Iris pigment epithelial cell (primary cell): ENCODE data around the gene CLIP1.
"Not testable (repeated sequence)": the region's sequence is repeated elsewhere in the genome, so short reads cannot be mapped to it uniquely, and the experiment has no call there.

Experiments
- DNase-seq: peaks from one replicate; pipeline ENCODE4 v3.0.0-alpha.2; 2011; ENCODE audit warnings: low read depth

The CLIP1 gene

GRCh38 chr12:122395319-122395718 is 27.1 kb downstream of the CLIP1 start:
- DNase-seq, result peak; percentile 84

- peak; percentile 36 for DNase-seq
Observed at GRCh38 chr12:122394626-122395194, 27.8 kb downstream of the CLIP1 start.

GRCh38 chr12:122393817-122394216 is 28.7 kb downstream of the CLIP1 start:
- DNase-seq, result no peak

GRCh38 chr12:122392411-122392810 is 30.1 kb downstream of the CLIP1 start:
- no peak for DNase-seq

GRCh38 chr12:122389677-122390076 is 32.8 kb downstream of the CLIP1 start:
- DNase-seq, result peak; percentile 10

GRCh38 chr12:122387887-122388286 is 34.6 kb downstream of the CLIP1 start:
- DNase-seq, result no peak

GRCh38 chr12:122385171-122386016 is 37.1 kb downstream of the CLIP1 start:
- no peak for DNase-seq

- no peak for DNase-seq
Observed at GRCh38 chr12:122382919-122383350, 39.5 kb downstream of the CLIP1 start.

GRCh38 chr12:122381021-122381420 is 41.4 kb downstream of the CLIP1 start:
- DNase-seq, result no peak

- DNase-seq, result not testable (repeated sequence)
Observed at GRCh38 chr12:122376751-122377150, 45.7 kb downstream of the CLIP1 start.

- DNase-seq, result no peak
Observed at GRCh38 chr12:122374707-122375106, 47.8 kb downstream of the CLIP1 start.

- DNase-seq, result peak; percentile 25
Observed at GRCh38 chr12:122371475-122372045, 50.9 kb downstream of the CLIP1 start.

GRCh38 chr12:122368361-122369073 is 54.0 kb downstream of the CLIP1 start:
- DNase-seq, result peak; percentile 80

- not testable (repeated sequence) for DNase-seq
Observed at GRCh38 chr12:122367632-122368031, 54.8 kb downstream of the CLIP1 start.

- DNase-seq, result peak; percentile 95
Observed at GRCh38 chr12:122366685-122367475, 55.6 kb downstream of the CLIP1 start.

- not testable (repeated sequence) for DNase-seq
Observed at GRCh38 chr12:122365226-122365625, 57.2 kb downstream of the CLIP1 start.

- DNase-seq, result no peak
Observed at GRCh38 chr12:122363782-122364181, 58.7 kb downstream of the CLIP1 start.

- DNase-seq, result no peak
Observed at GRCh38 chr12:122362755-122363154, 59.7 kb downstream of the CLIP1 start.

GRCh38 chr12:122358403-122358802 is 64.1 kb downstream of the CLIP1 start:
- DNase-seq, result not testable (repeated sequence)

- not testable (repeated sequence) for DNase-seq
Observed at GRCh38 chr12:122357536-122357935, 64.9 kb downstream of the CLIP1 start.

GRCh38 chr12:122356991-122357390 is 65.5 kb downstream of the CLIP1 start:
- not testable (repeated sequence) for DNase-seq
